AG08396 (cell line): Measurements from ENCODE around the gene APOA1.
A peak's percentile ranks its signal among the peaks of the same experiment; 100 is the strongest.

Experiments
- DNase-seq: peaks from one replicate; pipeline ENCODE4 v3.0.0; 2012; ENCODE audit warnings: low spot score, mixed read lengths

The APOA1 gene

DNA sequence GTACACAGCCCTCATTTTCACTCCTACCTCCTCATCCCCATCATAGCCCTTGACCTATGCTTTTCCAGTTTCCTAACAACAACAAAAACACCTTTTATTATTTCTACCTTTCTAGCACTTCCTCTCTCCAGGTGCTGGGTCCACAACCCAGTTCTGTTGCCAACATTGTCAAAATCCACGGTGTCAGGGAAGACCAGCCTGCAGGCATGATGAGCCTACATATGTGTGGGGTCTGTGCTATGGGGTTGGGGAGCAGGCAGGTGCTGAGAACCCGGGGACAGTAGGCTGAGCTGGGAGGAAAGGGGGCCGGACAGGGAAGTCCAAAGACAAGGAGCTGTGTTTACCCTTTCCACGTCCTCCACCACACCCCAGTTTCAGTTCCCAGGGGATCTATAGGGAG is 48.9 kb downstream of the APOA1 start:
- no peak for DNase-seq

- peak; percentile 93 for DNase-seq
These were observed 49.5 kb downstream of the APOA1 start, which contains the start of gene ZPR1 for GRCh38 chr11:116787786-116788486. Gene ZPR1 (minus strand): TSS chr11:116788023. CDS start chr11:116787990, 33 bp downstream.

- DNase-seq, result no peak
These were observed 50.0 kb downstream of the APOA1 start for GRCh38 chr11:116787436-116787785.

- DNase-seq, result no peak
These were observed 50.5 kb downstream of the APOA1 start for GRCh38 chr11:116786966-116787365.

DNA sequence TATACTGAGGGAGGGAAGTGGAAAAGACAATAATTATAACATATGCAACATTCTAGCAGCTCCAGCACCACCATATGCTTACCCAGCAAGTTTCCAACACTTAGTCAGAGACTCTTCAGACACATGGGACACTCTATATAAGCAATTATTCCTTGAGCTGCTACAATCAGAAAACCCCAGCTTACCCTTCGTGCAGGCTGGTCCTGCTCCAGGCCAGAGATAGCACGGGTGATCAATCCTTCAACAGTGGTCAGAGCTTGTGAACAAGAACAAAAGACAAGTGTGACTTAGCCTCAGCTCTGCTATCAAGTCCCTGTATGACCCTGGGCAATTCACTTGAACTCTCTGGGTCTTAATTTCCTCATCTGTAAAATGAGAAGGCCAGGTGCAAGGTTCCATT is 51.1 kb downstream of the APOA1 start:
- no peak for DNase-seq
